HL-60 (cell line): Measurements from ENCODE around the gene NGFR.

Source experiments
- DNase-seq, 2 experiments: peaks; one replicate each; pipeline ENCODE4 v3.0.0-alpha.2; 2010 to 2020; ENCODE audit warnings: low read depth in 1 of 2, low spot score in 1 of 2
- H3K27ac ChIP-seq: fragments of 250-450 bp; sonication (Bioruptor Pico); replicated peaks from 2 replicates; pipeline ENCODE4 v1.5.1; 2020; ENCODE audit warnings: mild to moderate bottlenecking, moderate library complexity
- H3K27me3 ChIP-seq: fragments of 250-450 bp; sonication (Bioruptor Pico); 2 replicates; pipeline ENCODE4 v1.5.1; 2021; ENCODE audit warnings: mild to moderate bottlenecking, moderate library complexity; ENCODE audit not compliant: insufficient read depth, poor library complexity, severe bottlenecking
- H3K4me3 ChIP-seq: replicated peaks from 2 replicates; pipeline ENCODE4 v1.5.1; 2011; ENCODE audit warnings: mild to moderate bottlenecking, control low read depth, low read length; ENCODE audit not compliant: insufficient read depth
- GABPA ChIP-seq: IDR thresholded peaks from 2 replicates; pipeline ENCODE4 v1.6.1; 2012; ENCODE audit warnings: low read depth
- POLR2AphosphoS5 ChIP-seq: IDR thresholded peaks from 2 replicates; pipeline ENCODE4 v1.6.1; 2012; ENCODE audit warnings: low read depth
- REST ChIP-seq: IDR thresholded peaks from 2 replicates; pipeline ENCODE4 v1.6.1; 2012; ENCODE audit warnings: low read depth; ENCODE audit not compliant: insufficient replicate concordance
- SPI1 ChIP-seq: IDR thresholded peaks from 2 replicates; pipeline ENCODE4 v1.6.1; 2012; ENCODE audit warnings: low read depth, mild to moderate bottlenecking, borderline replicate concordance
- TF ChIP-seq, protein P1 (sequence below): IDR thresholded peaks from one replicate; pipeline ENCODE4 v1.5.1; 2011; ENCODE audit warnings: low read length, control low read depth, inconsistent platforms; ENCODE audit not compliant: insufficient read depth

Gene NGFR

DNA sequence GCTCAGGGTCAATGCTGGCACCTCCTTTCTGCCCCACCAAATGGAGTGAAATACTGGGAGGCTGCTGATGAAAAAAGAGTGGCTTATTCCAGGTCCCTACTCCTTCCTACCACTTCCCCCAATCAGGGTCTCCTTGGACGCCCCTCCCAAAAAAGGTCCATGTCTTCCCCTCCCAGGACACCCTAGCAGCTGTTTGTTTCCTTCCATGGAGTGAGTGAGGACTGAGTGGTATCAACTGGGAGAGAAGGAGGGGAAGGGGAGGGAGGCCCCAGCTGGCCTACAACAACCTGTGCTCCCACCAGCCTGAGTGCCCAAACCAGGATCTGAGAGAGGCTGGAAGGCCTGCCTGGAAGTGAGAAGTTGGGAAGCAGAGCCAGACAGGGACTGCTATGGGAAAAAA lies 28.7 kb upstream of the NGFR start:
- H3K27ac ChIP-seq: no peak overlapping the region
- H3K4me3 ChIP-seq: no peak overlapping the region
- TF ChIP-seq REST (no peak), POLR2AphosphoS5 (no peak), GABPA (no peak), SPI1 (no peak)
- TF ChIP-seq, protein P1, sequence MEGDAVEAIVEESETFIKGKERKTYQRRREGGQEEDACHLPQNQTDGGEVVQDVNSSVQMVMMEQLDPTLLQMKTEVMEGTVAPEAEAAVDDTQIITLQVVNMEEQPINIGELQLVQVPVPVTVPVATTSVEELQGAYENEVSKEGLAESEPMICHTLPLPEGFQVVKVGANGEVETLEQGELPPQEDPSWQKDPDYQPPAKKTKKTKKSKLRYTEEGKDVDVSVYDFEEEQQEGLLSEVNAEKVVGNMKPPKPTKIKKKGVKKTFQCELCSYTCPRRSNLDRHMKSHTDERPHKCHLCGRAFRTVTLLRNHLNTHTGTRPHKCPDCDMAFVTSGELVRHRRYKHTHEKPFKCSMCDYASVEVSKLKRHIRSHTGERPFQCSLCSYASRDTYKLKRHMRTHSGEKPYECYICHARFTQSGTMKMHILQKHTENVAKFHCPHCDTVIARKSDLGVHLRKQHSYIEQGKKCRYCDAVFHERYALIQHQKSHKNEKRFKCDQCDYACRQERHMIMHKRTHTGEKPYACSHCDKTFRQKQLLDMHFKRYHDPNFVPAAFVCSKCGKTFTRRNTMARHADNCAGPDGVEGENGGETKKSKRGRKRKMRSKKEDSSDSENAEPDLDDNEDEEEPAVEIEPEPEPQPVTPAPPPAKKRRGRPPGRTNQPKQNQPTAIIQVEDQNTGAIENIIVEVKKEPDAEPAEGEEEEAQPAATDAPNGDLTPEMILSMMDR: no peak
- DNase-seq: no peak
- peaks cover 56% of the 10 kb centered on the region for H3K27me3 ChIP-seq

DNA sequence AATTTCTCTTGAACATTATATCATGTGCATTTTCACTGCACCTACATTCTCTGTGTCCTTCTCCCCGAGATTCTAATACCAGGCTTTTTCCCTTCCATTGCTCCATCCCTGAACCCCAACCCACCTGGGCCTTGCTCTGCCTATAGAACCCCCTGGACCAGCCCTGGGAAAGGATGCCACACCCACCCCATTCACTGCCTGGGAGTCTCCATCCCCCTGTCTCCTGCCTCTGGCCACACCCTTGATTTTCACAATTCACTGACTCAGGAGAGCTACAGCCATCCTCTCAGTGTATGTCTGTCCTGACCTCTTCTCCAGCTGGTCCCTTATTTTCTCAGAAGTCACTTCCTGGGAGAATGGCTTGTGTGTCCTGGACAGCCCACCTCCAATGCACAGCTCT lies 27.9 kb upstream of the NGFR start:
- no peak for DNase-seq
- H3K27me3 ChIP-seq: peaks cover 59% of the 10 kb centered on the region
- TF ChIP-seq POLR2AphosphoS5: no peak
- TF ChIP-seq, protein P1: no peak
- TF ChIP-seq REST: no peak
- H3K27ac ChIP-seq: no peak overlapping the region
- H3K4me3 ChIP-seq: no peak overlapping the region

DNA sequence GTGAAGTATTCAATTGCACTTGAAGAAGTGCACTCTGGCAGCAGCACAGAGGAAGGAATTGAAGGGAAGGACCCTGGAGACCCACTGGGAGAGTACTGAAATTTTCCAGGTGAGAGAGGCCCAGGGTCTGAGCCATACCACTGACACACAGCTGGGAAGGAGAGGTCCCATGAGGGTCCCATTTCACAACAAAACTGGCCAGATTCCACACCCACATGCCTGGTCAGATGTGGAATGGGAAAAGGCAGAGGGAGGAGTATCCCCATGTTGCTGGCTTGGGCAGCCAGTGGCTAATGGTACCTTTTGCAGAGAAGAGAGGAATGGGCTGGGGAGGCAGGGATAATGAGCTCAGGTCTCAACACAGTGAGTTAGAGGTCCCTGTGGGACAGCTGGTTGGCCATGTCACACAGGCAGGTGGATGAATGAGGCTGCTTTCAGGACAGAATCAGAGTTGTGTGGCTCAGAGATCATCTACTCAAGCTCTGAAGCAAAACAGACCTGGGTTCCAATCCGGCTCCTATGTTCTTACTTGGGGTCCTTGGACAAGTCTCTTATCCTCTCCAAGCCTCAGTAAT lies 26.2 kb upstream of the NGFR start:
- Histone ChIP-seq H3K4me3 (no peak overlapping the region), H3K27ac (no peak overlapping the region), H3K27me3 (peaks cover 63% of the 10 kb centered on the region)
- DNase-seq: no peak
- TF ChIP-seq POLR2AphosphoS5 (no peak), SPI1 (no peak), GABPA (no peak), REST (no peak)
- TF ChIP-seq, protein P1: no peak
